Breast epithelium (tissue), 4 donors: ENCODE measurements around the gene CEACAM3. TPM values are rescaled to one million over a fixed set of nuclear protein-coding genes. Genes with fewer than 3 reads are reported as not detected.

Experiments used
- DNase-seq, 2 donors: peaks; one replicate each; pipeline ENCODE4 v3.0.0-alpha.2; 2019; ENCODE audit warnings: low spot score in 2 of 2
- H3K27ac ChIP-seq, 2 donors: fragments of 200-600 bp; sonication (generic) in 1 of 2; one replicate each; pipeline ENCODE4 v1.5.1; 2016 to 2019; ENCODE audit warnings: mild to moderate bottlenecking in 1 of 2
- H3K27me3 ChIP-seq, 2 donors: fragments of 200-600 bp; sonication (generic) in 1 of 2; one replicate each; pipeline versions ENCODE4 v1.5.1 to v1.6.0; 2017 to 2019; ENCODE audit warnings: control low read depth in 1 of 2, mild to moderate bottlenecking in 1 of 2
- H3K36me3 ChIP-seq: fragments of 200-600 bp; one replicate; pipeline ENCODE4 v1.5.1; 2019
- H3K4me1 ChIP-seq, 2 donors: fragments of 200-600 bp; sonication (generic); one replicate each; pipeline ENCODE4 v1.5.1; 2016 to 2019; ENCODE audit warnings: control low read depth in 1 of 2
- H3K4me3 ChIP-seq, 3 donors: fragments of 200-600 bp; sonication (generic); 1 replicate in 2 of 3; 2 replicates in 1 of 3; pipeline ENCODE4 v1.5.1; 2016 to 2019; ENCODE audit warnings: mild to moderate bottlenecking in 3 of 3, moderate library complexity in 2 of 3
- H3K9me3 ChIP-seq, 2 donors: fragments of 200-600 bp; sonication (generic) in 1 of 2; one replicate each; pipeline ENCODE4 v1.5.1; 2016 to 2019; ENCODE audit warnings: control low read depth in 1 of 2
- CTCF ChIP-seq, 3 donors: fragments of 450-650 bp; IDR thresholded peaks; one replicate each; pipeline ENCODE4 v1.5.1; 2016 to 2017; ENCODE audit warnings: antibody characterized with exemption in 3 of 3, mild to moderate bottlenecking in 3 of 3, moderate library complexity in 3 of 3
- POLR2A ChIP-seq: fragments of 450-650 bp; IDR thresholded peaks from one replicate; pipeline ENCODE4 v1.6.1; 2016; ENCODE audit warnings: antibody characterized with exemption, mild to moderate bottlenecking, moderate library complexity
- POLR2AphosphoS5 ChIP-seq, 3 donors: sonication (generic); formaldehyde crosslinking; IDR thresholded peaks; one replicate each; pipeline ENCODE4 v1.6.1; 2017; ENCODE audit warnings: antibody characterized with exemption in 3 of 3
- intact Hi-C: fragments of 100-400 bp; cut with DNase I; formaldehyde crosslinking; loops from one replicate; pipeline ENCODE4 v1.15.1; 2023; ENCODE audit warnings: low total_unique reads
- total RNA-seq, 3 donors: library from RNA; depleted of rRNA; stranded (reverse); fragments of >200 nt; gene quantifications; one replicate each; pipeline ENCODE4 v1.1.0, GENCODE V29; 2016

Gene CEACAM3
- total RNA-seq, 3 donors from 2014 or later = 0.64 TPM; not detected in 2

GRCh38 chr19:41843371-41843770, 47.0 kb downstream of the CEACAM3 start:
- H3K4me1 ChIP-seq = no peaks in the 10 kb centered on the region
- peaks cover 0 to 6% of the 10 kb centered on the region in 2 donors for H3K27me3 ChIP-seq
- DNase-seq = no peak
- H3K4me3 ChIP-seq = no peak overlapping the region
- H3K27ac ChIP-seq = no peak overlapping the region
- H3K9me3 ChIP-seq = no peaks in the 10 kb centered on the region
- TF ChIP-seq POLR2AphosphoS5 (IDR thresholded peaks at IDR 0.05) = no peak
- TF ChIP-seq CTCF (IDR thresholded peaks at IDR 0.05) = no peak
- no peak for TF ChIP-seq POLR2A
- intact Hi-C loops = no loop called here
- H3K36me3 ChIP-seq = no peaks in the 10 kb centered on the region

DNA sequence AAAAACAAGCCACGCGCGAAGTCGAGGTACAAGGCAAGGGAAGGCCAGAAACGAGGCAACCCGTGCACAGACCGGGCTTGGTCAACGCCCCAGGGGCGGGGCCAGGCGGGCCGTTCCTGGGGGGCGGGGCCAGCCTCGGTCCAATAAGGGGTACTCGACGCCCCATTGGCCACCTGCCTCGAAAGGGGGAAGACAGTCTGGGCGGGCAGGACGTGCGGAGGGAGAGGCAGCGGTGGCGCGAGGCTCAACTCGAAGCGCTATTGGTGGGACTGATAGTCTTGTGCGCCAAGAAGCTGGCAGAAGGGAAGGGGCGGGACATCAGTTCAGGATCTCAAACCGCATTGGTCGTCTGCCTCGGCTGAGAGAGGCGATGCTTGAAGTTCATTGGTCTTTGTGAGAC, 48.2 kb downstream of the CEACAM3 start, which contains the start of gene LYPD4:
Gene LYPD4, minus strand, starts transcription at position 83 of the 400 bp plus-strand sequence. CDS start 5,398 bp downstream, outside the sequence.
- no peak within 1 kb of the TSS for H3K27ac ChIP-seq
- H3K9me3 ChIP-seq = no peaks in the 10 kb centered on the region
- H3K27me3 ChIP-seq = no peaks in the 10 kb centered on the region
- H3K4me1 ChIP-seq = no peaks in the 10 kb centered on the region
- intact Hi-C loops = no loop called here
- TF ChIP-seq CTCF (IDR thresholded peaks at IDR 0.05) (no peak), POLR2A (no peak), POLR2AphosphoS5 (IDR thresholded peaks at IDR 0.05) (no peak)
- DNase-seq = no peak
- no peak within 1 kb of the TSS for H3K4me3 ChIP-seq
- H3K36me3 ChIP-seq = no peaks in the 10 kb centered on the region

DNA sequence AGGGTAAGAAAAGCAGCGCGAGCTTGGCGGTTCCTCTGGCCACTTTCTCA, 48.4 kb downstream of the CEACAM3 start, which contains the start of gene DMRTC2:
Gene DMRTC2, plus strand, starts transcription at position 42 of the 50 bp plus-strand sequence. CDS start 2,387 bp downstream, outside the sequence.
- Histone ChIP-seq H3K27me3 (no peaks in the 10 kb centered on the region), H3K27ac (no peak within 1 kb of the TSS), H3K4me1 (no peaks in the 10 kb centered on the region), H3K9me3 (no peaks in the 10 kb centered on the region), H3K4me3 (no peak within 1 kb of the TSS), H3K36me3 (no peaks in the 10 kb centered on the region)
- no peak for TF ChIP-seq POLR2A
- no peak for TF ChIP-seq CTCF (IDR thresholded peaks at IDR 0.05)
- TF ChIP-seq POLR2AphosphoS5 (IDR thresholded peaks at IDR 0.05) = no peak
- intact Hi-C loops = no loop called here
- DNase-seq = no peak

DNA sequence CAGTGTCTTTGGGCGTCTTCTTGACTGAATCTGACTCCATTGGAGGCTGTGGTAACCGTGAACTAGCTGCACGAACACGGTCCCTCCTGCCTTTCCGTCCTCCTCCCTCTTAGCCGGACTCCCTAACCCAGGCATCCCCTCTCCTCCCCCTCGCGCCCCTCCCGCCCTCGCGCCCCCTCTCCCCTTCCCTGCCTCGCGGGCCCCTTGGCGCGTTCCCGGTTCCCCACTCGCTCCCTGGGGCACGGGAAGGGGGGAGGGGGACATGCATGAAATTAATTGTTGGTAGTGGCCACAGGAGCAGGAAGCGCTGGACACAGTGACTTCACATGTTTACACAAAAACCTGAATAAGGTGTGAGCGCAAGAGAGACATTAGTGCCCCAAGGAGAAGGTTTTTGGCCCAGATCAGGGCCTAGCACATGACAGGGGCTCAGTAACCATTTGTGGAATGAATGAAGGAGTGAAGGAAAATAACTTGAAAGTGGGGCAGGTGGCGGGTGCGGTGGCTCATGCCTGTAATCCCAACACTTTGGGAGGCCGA, 48.7 kb downstream of the CEACAM3 start:
- H3K36me3 ChIP-seq = no peaks in the 10 kb centered on the region
- no peak overlapping the region for H3K4me3 ChIP-seq
- no peaks in the 10 kb centered on the region for H3K27me3 ChIP-seq
- no peaks in the 10 kb centered on the region for H3K9me3 ChIP-seq
- no peaks in the 10 kb centered on the region for H3K4me1 ChIP-seq
- TF ChIP-seq CTCF (IDR thresholded peaks at IDR 0.05) (no peak), POLR2AphosphoS5 (IDR thresholded peaks at IDR 0.05) (no peak), POLR2A (no peak)
- no peak overlapping the region for H3K27ac ChIP-seq
- intact Hi-C loops = no loop called here
- no peak for DNase-seq

DNA sequence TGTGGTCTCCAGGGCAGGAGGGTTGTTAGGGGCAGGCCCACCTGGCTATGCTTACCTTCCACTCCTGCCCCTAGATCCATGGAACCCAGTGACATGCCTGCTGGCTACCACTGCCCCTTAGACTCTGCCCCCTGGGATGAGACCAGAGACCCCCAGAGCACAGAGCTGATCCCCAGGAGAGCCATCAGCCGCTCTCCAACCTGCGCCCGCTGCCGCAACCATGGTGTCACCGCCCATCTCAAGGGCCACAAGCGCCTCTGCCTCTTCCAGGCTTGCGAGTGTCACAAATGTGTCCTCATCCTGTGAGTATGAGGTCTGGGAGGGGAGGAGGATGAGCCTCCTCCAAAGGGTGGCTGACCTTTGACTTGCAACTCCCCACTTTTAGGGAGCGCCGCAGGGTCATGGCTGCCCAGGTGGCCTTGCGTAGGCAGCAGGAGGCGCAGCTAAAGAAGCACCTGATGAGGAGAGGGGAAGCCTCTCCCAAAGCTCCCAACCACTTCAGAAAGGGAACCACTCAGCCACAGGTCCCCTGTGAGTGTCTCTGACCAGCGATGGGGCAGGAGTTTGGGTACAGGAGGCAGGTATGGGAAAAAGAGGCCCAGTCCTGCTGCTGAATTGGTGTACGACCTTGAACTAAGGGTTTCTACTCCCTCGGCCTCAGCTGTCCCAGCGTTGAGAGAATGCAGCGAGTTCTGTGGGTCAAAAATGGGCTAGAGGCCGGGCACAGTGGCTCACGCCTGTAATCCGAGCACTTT, 51.1 kb downstream of the CEACAM3 start:
- no peaks in the 10 kb centered on the region for H3K9me3 ChIP-seq
- H3K36me3 ChIP-seq = no peaks in the 10 kb centered on the region
- no peak overlapping the region for H3K27ac ChIP-seq
- no peaks in the 10 kb centered on the region for H3K4me1 ChIP-seq
- no peaks in the 10 kb centered on the region for H3K27me3 ChIP-seq
- no peak overlapping the region for H3K4me3 ChIP-seq
- no peak for DNase-seq
- intact Hi-C loops = no loop called here
- TF ChIP-seq CTCF (IDR thresholded peaks at IDR 0.05) = no peak
- TF ChIP-seq POLR2AphosphoS5 (IDR thresholded peaks at IDR 0.05) = no peak
- no peak for TF ChIP-seq POLR2A
